K562 (cell line): Measurements from ENCODE around the gene KLF17. TPM values are rescaled to one million over a fixed set of nuclear protein-coding genes. Genes with fewer than 3 reads are reported as not detected.
A peak's percentile ranks its signal among the peaks of the same experiment; 100 is the strongest.

Experiments used
- ATAC-seq: fragments of 200-7000 bp; cut with Tn5 transposase; 3 replicates; pipeline ENCODE4 v1.9.1; 2020; ENCODE audit warnings: moderate library complexity
- BruUV-seq: library from RNA; stranded (reverse); fragments of 400-500 nt; replicated peaks from 2 replicates; lab custom pipeline; 2021; lab: Mats Ljungman, UMichigan
- CTCF ChIA-PET: fragments of 300-600 bp; formaldehyde crosslinking; extraction: SDS; loops from one replicate; lab custom pipeline; 2021; ENCODE audit warnings: low intra/inter-chr PET ratio; lab: Yijun Ruan, JAX
- POLR2A ChIA-PET: fragments of 300-600, 350-650 bp; sonication (Branson Sonifier 250); formaldehyde crosslinking; extraction: SDS; loops from one replicate; lab custom pipeline; 2021; ENCODE audit warnings: antibody characterized with exemption, inconsistent platforms; lab: Yijun Ruan, JAX
- DNase-seq, 4 experiments: peaks; one replicate each; pipeline versions ENCODE4 v3.0.0 to v3.0.0-alpha.2; 2011 to 2018; ENCODE audit warnings: low spot score in 3 of 4, mixed read lengths in 3 of 4; ENCODE audit errors: extremely low read depth in 1 of 4
- FAIRE-seq: peaks from 2 replicates; lab custom pipeline; 2011; peaks lifted over from hg19 to GRCh38; lab: Jason Lieb, UNC
- H2AFZ ChIP-seq: 2 replicates; pipeline ENCODE4 v1.6.0; 2011; ENCODE audit warnings: low read depth, low read length, control low read depth, inconsistent platforms
- H3K27ac ChIP-seq: fragments of 200-600 bp; 3 replicates; pipeline ENCODE4 v1.8.0; 2011; ENCODE audit warnings: low read depth, mild to moderate bottlenecking, control low read depth, inconsistent platforms, low read length, moderate library complexity, mixed read lengths; ENCODE audit errors: extremely low read depth
- H3K27me3 ChIP-seq, 2 experiments: fragments of 300-600 bp in 1 of 2; 2 replicates in 1 of 2; 3 replicates in 1 of 2; pipeline versions ENCODE4 v1.6.0 to v1.8.0; 2011; ENCODE audit warnings: inconsistent platforms in 2 of 2, low read length in 2 of 2, mild to moderate bottlenecking in 1 of 2, mixed read lengths in 1 of 2, moderate library complexity in 1 of 2; ENCODE audit not compliant: control insufficient read depth in 2 of 2, insufficient read depth in 2 of 2
- H3K36me3 ChIP-seq: fragments of 300-600 bp; 3 replicates; pipeline ENCODE4 v1.8.0; 2011; ENCODE audit warnings: mild to moderate bottlenecking, low read length, inconsistent platforms; ENCODE audit not compliant: control insufficient read depth, insufficient read depth
- H3K4me1 ChIP-seq, 2 experiments: fragments of 200-600 bp in 1 of 2; replicated peaks in 1 of 2; 2 replicates in 1 of 2; 3 replicates in 1 of 2; pipeline versions ENCODE4 v1.5.1 to v1.8.0; 2011; ENCODE audit warnings: inconsistent platforms in 2 of 2, low read length in 2 of 2, mild to moderate bottlenecking in 1 of 2, mixed read lengths in 1 of 2, moderate library complexity in 1 of 2; ENCODE audit not compliant: control insufficient read depth in 2 of 2, insufficient read depth in 2 of 2
- H3K4me2 ChIP-seq: 2 replicates; pipeline ENCODE4 v1.6.1; 2011; ENCODE audit warnings: low read length, control low read depth, inconsistent platforms, mixed read lengths; ENCODE audit not compliant: insufficient read depth
- H3K4me3 ChIP-seq: fragments of 200-600 bp; sonication (generic), shearing (Covaris generic); 2 replicates; pipeline ENCODE4 v1.5.1; 2016; ENCODE audit warnings: control low read depth, inconsistent platforms
- H3K79me2 ChIP-seq: fragments of 200-600 bp; 3 replicates; pipeline ENCODE4 v1.8.0; 2011; ENCODE audit warnings: low read length, inconsistent platforms; ENCODE audit not compliant: control insufficient read depth, insufficient read depth
- H3K9ac ChIP-seq, 2 experiments: 2 replicates each; pipeline versions ENCODE4 v1.6.0 to v1.6.1; 2011; ENCODE audit warnings: low read depth in 2 of 2, low read length in 2 of 2, control low read depth in 1 of 2, inconsistent platforms in 1 of 2, mild to moderate bottlenecking in 1 of 2, mixed read lengths in 1 of 2; ENCODE audit not compliant: insufficient read depth in 1 of 2
- H3K9me1 ChIP-seq: one replicate; pipeline ENCODE4 v1.6.0; 2011; ENCODE audit warnings: inconsistent platforms, mild to moderate bottlenecking, low read length, moderate library complexity; ENCODE audit not compliant: control insufficient read depth, insufficient read depth
- H3K9me3 ChIP-seq: replicated peaks from 2 replicates; pipeline ENCODE4 v1.5.1; 2011; ENCODE audit warnings: low read depth, low read length, inconsistent platforms; ENCODE audit not compliant: control insufficient read depth, insufficient read depth
- H4K20me1 ChIP-seq: replicated peaks from 2 replicates; pipeline ENCODE4 v1.6.1; 2011; ENCODE audit warnings: low read length, inconsistent platforms, mixed read lengths; ENCODE audit not compliant: control insufficient read depth, insufficient read depth
- ATF3 ChIP-seq, 2 experiments: fragments of 450-650 bp in 1 of 2; sonication (generic) in 1 of 2; formaldehyde crosslinking in 1 of 2; IDR thresholded peaks in 1 of 2; conservative IDR thresholded peaks in 1 of 2; 2 replicates each; pipeline versions ENCODE4 v1.6.1 to v1.8.1; 2016 to 2023; ENCODE audit warnings: mild to moderate bottlenecking in 2 of 2, moderate library complexity in 2 of 2, inconsistent platforms in 1 of 2, missing genetic modification reagents in 1 of 2
- ATF7 ChIP-seq: fragments of 450-650 bp; IDR thresholded peaks from 2 replicates; pipeline ENCODE4 v1.7.1; 2014; ENCODE audit warnings: mild to moderate bottlenecking, moderate library complexity
- RAD21 ChIP-seq, 2 experiments: fragments of 250-450 bp in 1 of 2; fragments of 450-650 bp in 1 of 2; sonication (Bioruptor Pico) in 1 of 2; formaldehyde crosslinking in 1 of 2; IDR thresholded peaks in 1 of 2; conservative IDR thresholded peaks in 1 of 2; 2 replicates each; pipeline versions ENCODE4 v1.4.0 to v1.8.0; 2020 to 2022; ENCODE audit warnings: mild to moderate bottlenecking in 2 of 2, moderate library complexity in 1 of 2
- SRSF3 ChIP-seq: fragments of 200-400 bp; formaldehyde crosslinking; IDR thresholded peaks from 2 replicates; pipeline ENCODE4 v1.6.1; 2016; ENCODE audit warnings: mild to moderate bottlenecking, low read length, moderate library complexity; ENCODE audit not compliant: insufficient read depth
- WGBS: fragments of 100-300 bp; shearing (Covaris generic); methylation state at CpG from one replicate; pipeline ENCODE4 v1.1.6; 2016; ENCODE audit warnings: low coverage, mixed read lengths; ENCODE audit not compliant: insufficient coverage; ENCODE audit errors: missing lambda C conversion rate; 5-methylcytosine and 5-hydroxymethylcytosine counted together
- in situ Hi-C: fragments of 300-500 bp; cut with MboI; formaldehyde crosslinking; loops from 4 replicates; pipeline ENCODE4 v1.15.0; 2018; ENCODE audit warnings: inconsistent platforms, mixed read lengths
- intact Hi-C: fragments of 100-400 bp; cut with micrococcal nuclease; formaldehyde crosslinking; loops from 2 replicates; pipeline ENCODE4 v1.14.2; 2022
- polyA plus RNA-seq, 8 experiments: library from polyadenylated mRNA; depleted of rRNA in 4 of 8; stranded (reverse) in 5 of 8; unstranded in 3 of 8; fragments of >200 nt; fragmentation: Nextera tagmentation in 2 of 8; fragmentation: Illumina TruSeq in 1 of 8; extraction: Ambion mirVana in 2 of 8; extraction: Trizol in 1 of 8; gene quantifications; 2 replicates each; pipeline versions ENCODE4 v1.2.1 to v1.2.3, GENCODE V29; 2011 to 2014; ENCODE audit warnings: inconsistent platforms in 1 of 8, missing spikeins in 1 of 8
- total RNA-seq, 7 experiments: library from RNA; depleted of rRNA in 6 of 7; stranded (reverse); fragments of >200 nt in 6 of 7; fragmentation: Illumina TruSeq in 2 of 7; extraction: Trizol in 2 of 7; gene quantifications; 2 replicates each; pipeline versions ENCODE4 v1.2.1 to v1.2.3, GENCODE V29; 2011 to 2021; ENCODE audit warnings: low replicate concordance in 1 of 7

The KLF17 gene
- total and polyA plus RNA-seq, 9 of the 15 experiments (the other 6 are each of a cell fraction or from before 2014, with no cell fraction given), result 0.01 to 0.24 (median 0.13) TPM; not detected in 6

DNA sequence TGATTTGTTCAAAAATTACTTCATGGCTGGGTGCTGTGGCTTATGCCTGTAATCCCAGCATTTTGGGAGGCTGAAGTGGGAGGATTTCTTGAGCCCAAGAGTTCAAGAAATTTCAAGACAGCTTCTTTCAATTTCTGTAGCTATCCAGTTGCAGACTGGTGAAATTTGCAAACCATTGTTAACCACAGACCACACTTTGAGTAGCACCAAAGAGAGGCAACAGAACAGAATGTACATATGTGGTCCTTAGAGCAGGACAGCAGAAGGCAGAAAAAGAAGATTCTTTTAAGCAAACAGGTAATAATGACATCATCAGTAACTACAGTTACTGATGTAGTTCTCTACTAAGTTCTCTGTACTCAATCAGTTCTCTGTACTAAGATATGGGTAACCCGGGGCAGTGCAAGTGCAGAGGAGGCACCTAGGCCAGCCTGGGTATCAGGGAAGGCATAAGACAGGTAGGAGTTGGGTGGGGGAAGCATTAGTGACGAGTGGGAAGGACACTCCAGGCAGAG is 5.5 kb upstream of the KLF17 start:
- intact Hi-C loops, result no loop called here
- no TSS peak for BruUV-seq
- H3K9ac ChIP-seq, result no peak overlapping the region
- peaks cover 27 to 44% of the 10 kb centered on the region in 2 experiments for H3K27me3 ChIP-seq
- H3K27ac ChIP-seq, result no peak overlapping the region
- no peaks in the 10 kb centered on the region for H3K9me3 ChIP-seq
- no peak overlapping the region for H3K4me3 ChIP-seq
- DNase-seq, result no peak
- H2AFZ ChIP-seq, result no peak overlapping the region
- H3K4me2 ChIP-seq, result no peak overlapping the region
- in situ Hi-C loops, result no loop called here
- ChIA-PET CTCF (no interaction called here), POLR2A (interaction anchor here (0.8 to 2.9 kb wide), 3 partner anchors 9 to 70 kb away, joined by 3 to 13 read pairs (median 5); no protein-coding TSS in a partner anchor)
- no peak for FAIRE-seq
- WGBS, result 0% methylated on average over 2 of the region's 2 CpGs
- TF ChIP-seq SRSF3 (no peak), ATF7 (peak; percentile 54; the same call in 1 of the 2 replicates), RAD21 (CRISPR knock-in tag; conservative IDR thresholded peaks at IDR 0.05 in 1 of 2, IDR thresholded peaks at IDR 0.05 in 1 of 2) (no peak), ATF3 (IDR thresholded peaks at IDR 0.05) (peak; percentile 57; the same call in 1 of the 2 replicates), ATF3 (CRISPR knock-in tag; conservative IDR thresholded peaks at IDR 0.05) (no peak)
- no peaks in the 10 kb centered on the region for H3K4me1 ChIP-seq
- H3K79me2 ChIP-seq, result no peaks in the 10 kb centered on the region
- no peaks in the 10 kb centered on the region for H3K36me3 ChIP-seq
- no peak for ATAC-seq
- H3K9me1 ChIP-seq, result no peaks in the 10 kb centered on the region
- no peaks in the 10 kb centered on the region; the same call in 1 of the 2 replicates for H4K20me1 ChIP-seq
